Esophagus mucosa (tissue), 1 donor: ENCODE results near the gene LSP1. TPM values are rescaled to one million over a fixed set of nuclear protein-coding genes. Genes with fewer than 3 reads are reported as not detected.
A peak's percentile ranks its signal among the peaks of the same experiment; 100 is the strongest.

ENCODE experiments used
- ATAC-seq: fragments of 200-7000 bp; cut with Tn5 transposase; one replicate; pipeline ENCODE4 v1.9.1; 2020
- total RNA-seq: library from RNA; stranded (reverse); gene quantifications from one replicate; pipeline ENCODE4 v1.2.4, GENCODE V29; 2023
- donor health status: DM: yes; HTN: yes; CAD: no.

LSP1 gene
- total RNA-seq, 1 donor from 2014 or later = 18.8 TPM

GRCh38 chr11:1890856-1891830 is 38.3 kb downstream of the LSP1 start:
- ATAC-seq = no peak

- ATAC-seq = no peak
Measured at GRCh38 chr11:1891831-1892115, 38.9 kb downstream of the LSP1 start, which contains the start of gene PRR33. Gene PRR33 (minus strand): TSS chr11:1891895. CDS start chr11:1890584, 1,311 bp downstream.

GRCh38 chr11:1892116-1892515 is 39.2 kb downstream of the LSP1 start:
- ATAC-seq = no peak

GRCh38 chr11:1892558-1892957 is 39.7 kb downstream of the LSP1 start:
- ATAC-seq = no peak

- no peak for ATAC-seq
Measured at GRCh38 chr11:1893581-1894359, 40.9 kb downstream of the LSP1 start.

- no peak for ATAC-seq
Measured at GRCh38 chr11:1894759-1895158, 41.9 kb downstream of the LSP1 start.

- no peak for ATAC-seq
Measured at GRCh38 chr11:1896468-1896867, 43.6 kb downstream of the LSP1 start.

- no peak for ATAC-seq
Measured at GRCh38 chr11:1896923-1897322, 44.0 kb downstream of the LSP1 start.

- no peak for ATAC-seq
Measured at GRCh38 chr11:1899090-1899489, 46.2 kb downstream of the LSP1 start.

- no peak for ATAC-seq
Measured at GRCh38 chr11:1899686-1900085, 46.8 kb downstream of the LSP1 start.

- ATAC-seq = no peak
Measured at GRCh38 chr11:1906181-1906580, 53.3 kb downstream of the LSP1 start.

GRCh38 chr11:1906611-1907423 is 53.9 kb downstream of the LSP1 start:
- ATAC-seq = no peak

GRCh38 chr11:1908618-1909017 is 55.7 kb downstream of the LSP1 start:
- no peak for ATAC-seq

GRCh38 chr11:1909524-1909923 is 56.6 kb downstream of the LSP1 start:
- ATAC-seq = no peak

- ATAC-seq = no peak
Measured at GRCh38 chr11:1912289-1912878, 59.5 kb downstream of the LSP1 start.

- ATAC-seq = no peak
Measured at GRCh38 chr11:1913271-1914060, 60.6 kb downstream of the LSP1 start.

- ATAC-seq = no peak
Measured at GRCh38 chr11:1915795-1916131, 62.9 kb downstream of the LSP1 start.

- peak; percentile 6 for ATAC-seq
Measured at GRCh38 chr11:1916132-1916985, 63.5 kb downstream of the LSP1 start.

GRCh38 chr11:1916986-1917522 is 64.2 kb downstream of the LSP1 start:
- no peak for ATAC-seq
